ENCODE data around the gene FFAR4. TPM values are rescaled to one million over a fixed set of nuclear protein-coding genes. Genes with fewer than 3 reads are reported as not detected.

FFAR4 gene
- total RNA-seq, 1 donor from 2014 or later = 0.07 TPM

DNA sequence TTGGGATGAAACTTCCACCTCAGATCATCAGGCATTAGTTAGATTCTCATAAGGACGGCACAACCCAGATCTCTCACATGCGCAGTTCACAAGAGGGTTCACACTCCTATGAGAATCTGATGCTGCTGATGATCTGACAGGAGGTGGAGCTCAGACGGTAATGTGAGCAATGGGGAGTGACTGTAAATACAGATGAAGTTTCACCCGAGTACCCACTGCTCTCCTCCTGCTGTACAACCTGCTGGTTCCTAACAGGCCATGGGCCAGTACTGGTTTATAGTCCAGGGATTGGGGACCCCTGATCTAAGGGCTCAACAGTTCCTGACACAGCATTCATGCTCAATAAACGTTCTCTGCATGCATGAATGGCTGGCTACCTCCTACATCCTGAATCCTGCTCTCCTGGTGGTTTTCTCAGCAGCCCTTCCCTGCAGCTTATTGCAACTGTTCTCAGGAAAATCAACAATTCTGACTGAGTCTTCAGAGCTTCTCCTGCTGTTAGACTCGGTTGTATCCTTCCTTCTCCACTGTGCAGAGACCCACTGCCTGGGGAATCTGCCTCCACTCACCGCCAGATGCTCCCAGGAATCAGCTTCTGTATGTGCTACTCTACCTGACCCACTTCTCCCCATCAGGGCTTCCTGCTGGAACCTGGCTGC is 63.3 kb downstream of the FFAR4 start:
- ATAC-seq = no peak
- DNase-seq = no peak

DNA sequence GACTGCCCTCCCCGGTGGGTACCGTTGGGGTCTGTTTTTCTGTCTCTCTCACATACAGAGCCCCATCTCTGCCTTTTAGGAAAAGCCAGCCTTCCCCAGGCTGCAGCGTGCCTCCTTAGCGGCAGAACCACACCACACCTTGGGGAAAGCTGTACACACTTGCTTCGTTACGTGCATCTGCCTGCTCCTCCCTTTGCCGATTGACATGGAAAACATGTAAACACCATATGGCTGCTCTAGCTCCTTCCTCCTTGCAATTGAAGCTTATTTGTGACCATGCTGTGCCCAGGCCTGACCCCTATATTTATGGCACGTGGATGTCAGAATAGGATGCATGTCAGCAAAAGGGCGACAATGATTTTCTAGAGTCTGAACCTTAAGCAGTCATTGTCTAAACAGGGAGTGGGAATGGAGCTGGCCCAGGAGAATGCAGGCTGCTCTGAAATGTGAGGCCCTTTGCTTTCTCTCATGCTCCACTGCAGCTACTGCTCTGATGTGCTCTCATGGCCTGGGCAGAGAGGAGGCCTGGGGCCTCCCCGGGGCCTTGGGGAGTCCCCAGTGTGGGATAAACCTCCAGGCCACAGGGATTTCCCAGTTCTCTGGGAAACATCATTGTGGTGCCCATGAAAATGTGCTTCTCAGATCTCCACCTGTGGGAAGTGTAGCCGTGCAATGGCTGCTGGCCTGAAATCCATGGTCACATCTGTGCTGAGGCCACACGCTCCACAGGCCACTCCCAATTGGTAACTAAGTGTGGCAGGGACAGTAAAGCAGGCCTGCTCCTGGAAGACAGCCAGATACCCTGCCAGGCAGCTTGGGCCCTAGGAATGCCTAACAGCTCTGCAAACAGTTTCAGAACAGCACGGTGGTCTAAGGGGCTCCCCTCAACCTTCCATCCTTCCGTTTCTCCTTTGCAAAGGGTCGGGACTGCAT is 64.4 kb downstream of the FFAR4 start:
- DNase-seq = no peak
- no peak for ATAC-seq
- intact Hi-C loops (cut with micrococcal nuclease) = no loop called here

More for the DNA sequence above, 63.3 kb downstream of the FFAR4 start:
- intact Hi-C loops (cut with micrococcal nuclease) = no loop called here

Other genes with a start within 250 kb of the FFAR4 start
- gene MYOF, start 84.3 kb upstream of the FFAR4 start, total RNA-seq = 21.0 TPM
- gene CEP55, start 70.1 kb upstream of the FFAR4 start, total RNA-seq = 0.40 TPM
- 4.2 TPM for gene RBP4, start 34.6 kb downstream of the FFAR4 start, total RNA-seq
- gene PDE6C, start 45.9 kb downstream of the FFAR4 start, total RNA-seq = not detected
- 15.5 TPM for gene FRA10AC1, start 135.9 kb downstream of the FFAR4 start, total RNA-seq
- not detected for gene LGI1, start 191.3 kb downstream of the FFAR4 start, total RNA-seq

Measured in left ventricle myocardium superior (tissue), 1 donor.